DMS153 treated with DMSO at 0.1 percent for 48 hours (cell line): ENCODE data around the gene ADA.

Experiments used
- DNase-seq: peaks from one replicate; lab custom pipeline; 2025; ENCODE audit not compliant: unreplicated experiment; lab: John Stamatoyannopoulos, UW

The ADA gene

DNA sequence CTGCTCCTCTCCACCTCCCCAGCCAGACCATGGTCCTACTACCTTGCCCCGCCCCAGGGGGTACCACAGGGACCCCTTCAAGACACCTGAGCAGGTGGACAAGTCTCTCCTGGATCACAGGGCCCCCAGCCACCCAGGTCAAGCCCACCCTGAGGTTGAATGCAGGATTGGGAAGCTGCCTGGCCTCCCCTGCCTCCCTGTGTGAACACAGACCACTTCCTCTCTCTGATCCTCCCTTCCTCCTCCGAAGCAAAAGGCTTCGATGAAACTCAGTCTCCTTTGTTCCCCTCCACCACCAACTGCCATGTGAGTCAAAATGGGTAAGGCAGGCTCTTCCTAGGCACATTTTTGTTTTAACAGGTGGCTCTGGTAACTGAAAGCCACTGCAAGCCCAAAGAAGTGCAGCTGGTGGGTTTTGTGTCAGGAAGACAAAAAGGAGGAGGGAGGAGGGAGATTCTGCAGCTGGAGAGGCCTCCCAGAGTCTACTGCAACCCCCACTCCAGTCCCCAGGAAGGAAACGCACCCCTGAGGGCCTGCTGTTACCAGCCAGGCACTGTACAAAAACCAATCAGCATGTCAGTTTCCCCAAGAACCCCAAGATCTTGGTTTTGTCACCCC lies 5.4 kb downstream of the ADA start:
- DNase-seq = no peak

DNA sequence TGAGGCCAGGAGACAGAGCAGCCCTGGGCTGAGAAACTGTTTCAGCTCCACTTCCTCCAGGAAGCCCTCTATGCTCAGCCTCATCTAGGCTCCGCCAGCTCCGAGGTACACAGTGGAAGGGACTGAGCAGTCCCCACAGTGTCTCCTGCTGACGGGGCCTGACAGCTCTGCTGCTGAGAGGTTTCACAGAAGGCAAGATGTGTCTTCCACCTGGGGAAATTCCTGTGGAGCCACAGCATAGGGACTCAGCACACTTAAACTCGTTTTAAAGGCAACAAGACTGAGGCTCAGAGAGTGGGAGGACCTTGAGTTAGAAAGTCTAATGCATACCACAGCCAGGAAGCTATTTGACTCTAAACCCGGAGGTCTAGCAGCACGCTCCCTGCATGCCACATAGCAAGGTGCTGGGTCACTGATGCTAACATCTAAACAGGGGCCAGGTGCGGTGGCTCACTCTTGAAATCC lies 6.8 kb downstream of the ADA start:
- no peak for DNase-seq

DNA sequence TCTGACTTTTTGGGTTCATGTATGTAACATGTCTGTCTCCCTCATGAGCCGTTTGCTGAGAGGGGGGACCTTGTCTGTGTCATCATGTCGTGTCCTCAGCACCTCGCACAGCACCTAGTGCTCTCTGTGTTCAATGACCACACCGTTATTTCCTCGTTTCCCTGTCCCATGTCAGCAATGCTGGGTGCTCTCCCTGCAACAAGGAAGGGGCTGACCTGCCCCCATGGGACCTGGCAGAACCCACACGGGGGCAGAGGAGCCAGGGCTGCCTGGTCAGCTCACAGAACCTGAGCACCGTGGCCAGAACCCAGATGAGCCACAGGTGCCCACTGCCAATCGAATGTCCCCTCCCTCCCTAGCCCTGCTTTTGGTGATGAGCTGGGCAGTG lies 7.3 kb downstream of the ADA start:
- DNase-seq = no peak

DNA sequence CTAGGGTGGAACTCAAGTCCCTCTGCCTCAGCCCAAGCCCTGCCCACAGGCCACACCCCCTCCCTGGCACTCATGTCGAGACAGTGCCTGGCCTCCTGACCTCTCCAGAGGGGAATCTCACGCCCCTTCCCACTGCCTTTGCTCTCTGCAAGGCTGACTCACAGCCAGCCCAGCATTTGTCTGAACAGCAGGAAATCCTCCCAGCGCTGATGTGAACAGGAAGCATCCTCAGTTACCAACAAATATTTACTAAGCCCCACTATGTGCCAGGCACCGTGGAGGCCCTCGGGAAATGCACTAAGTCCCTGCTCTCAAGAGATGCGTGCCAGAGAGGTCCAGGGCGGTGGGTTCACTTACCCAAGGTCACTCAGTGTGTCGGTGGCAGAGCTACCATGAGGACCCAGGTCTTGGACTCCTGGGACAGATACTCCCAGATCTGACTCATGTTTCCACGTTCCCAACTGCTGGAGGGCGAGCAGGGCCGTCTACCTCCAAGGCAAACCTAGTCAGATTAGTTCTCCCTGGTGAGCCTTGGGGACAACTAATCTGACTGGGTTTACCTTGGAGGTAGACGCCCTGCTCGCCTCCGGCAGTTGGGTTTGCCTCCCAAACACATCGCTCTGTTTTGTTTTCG lies 7.8 kb downstream of the ADA start:
- DNase-seq = no peak

DNA sequence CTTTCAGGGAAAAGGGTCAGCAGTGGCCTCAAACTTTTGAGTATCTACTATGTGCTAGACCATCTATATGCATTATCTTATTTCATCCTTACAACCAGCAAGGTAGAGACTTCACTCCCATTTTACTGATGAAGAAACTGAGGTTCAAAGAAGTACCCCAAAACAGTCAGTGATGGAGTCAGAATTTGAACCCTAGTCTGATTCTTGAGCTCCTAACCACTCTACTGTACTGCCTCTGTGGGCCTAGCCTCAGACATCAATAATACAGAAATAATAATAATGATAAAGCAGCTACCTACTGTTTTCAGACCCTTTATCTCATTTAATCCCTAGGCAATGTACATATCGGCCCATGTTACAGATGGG lies 8.4 kb downstream of the ADA start:
- no peak for DNase-seq

DNA sequence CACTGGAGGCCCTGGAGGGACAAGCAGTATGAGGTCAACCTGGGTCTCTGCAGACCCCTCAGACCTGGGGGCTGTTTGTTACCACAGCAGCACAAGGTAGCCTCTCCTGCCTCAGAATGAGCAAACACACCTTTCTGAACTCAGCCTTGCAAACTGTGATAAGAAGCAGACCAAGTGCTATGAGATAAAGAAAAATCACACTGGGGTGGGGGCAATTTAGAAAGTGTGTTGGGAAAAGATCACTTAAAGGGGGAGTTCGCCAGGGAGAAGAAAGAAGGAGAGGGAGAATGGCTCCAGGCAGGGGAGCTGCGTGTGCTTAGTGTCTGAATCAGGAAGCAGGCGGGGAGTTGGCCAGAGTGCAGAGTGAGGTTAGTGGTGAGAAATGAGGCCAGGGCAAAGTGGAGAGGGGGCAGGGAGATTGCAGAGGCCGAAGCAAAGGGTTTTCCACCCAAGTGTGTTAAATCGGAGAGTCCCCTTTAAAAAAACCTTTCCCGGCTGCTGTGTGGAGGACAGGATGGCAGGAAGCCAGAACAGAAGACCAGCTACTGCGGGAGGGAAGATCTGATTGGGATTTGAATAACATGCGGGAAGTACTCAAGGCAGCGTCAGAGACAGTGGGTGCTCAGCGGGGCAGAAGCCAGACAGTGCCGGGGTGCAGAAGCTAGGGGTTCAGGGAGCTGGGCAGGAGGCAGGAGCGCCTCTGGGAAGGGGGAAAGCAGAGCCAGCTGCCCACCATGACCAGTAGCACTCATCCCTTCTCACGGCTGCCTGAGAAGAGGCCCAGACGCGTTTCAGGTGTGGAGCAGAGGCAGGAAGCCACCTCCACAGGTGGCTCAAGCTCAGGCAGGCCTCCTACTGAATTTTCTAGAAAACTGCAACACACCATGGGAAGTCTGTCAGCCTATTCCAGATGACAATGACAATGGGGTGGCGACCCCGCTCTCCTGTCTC lies 9.0 kb downstream of the ADA start:
- DNase-seq = peak; percentile 71

DNA sequence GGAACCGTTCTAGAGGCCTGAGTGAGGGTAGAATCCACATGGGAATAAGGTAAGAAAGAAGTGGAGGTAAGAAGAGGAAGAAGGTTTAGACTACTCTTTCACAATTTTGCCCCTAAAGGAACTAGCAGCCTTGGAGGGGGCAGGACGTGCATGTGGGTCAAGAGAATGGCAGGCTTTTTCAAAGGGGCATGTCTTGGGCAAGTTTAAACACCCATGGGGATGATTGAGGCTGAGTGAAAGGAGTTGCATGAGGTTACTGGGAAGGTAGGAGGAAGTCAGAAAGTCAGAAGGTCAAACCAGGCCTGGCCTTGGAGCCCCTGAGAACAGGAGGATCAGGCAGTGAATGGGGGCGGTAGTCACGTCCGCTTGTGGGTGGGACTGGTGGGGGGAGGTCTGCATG lies 10.2 kb downstream of the ADA start:
- no peak for DNase-seq

DNA sequence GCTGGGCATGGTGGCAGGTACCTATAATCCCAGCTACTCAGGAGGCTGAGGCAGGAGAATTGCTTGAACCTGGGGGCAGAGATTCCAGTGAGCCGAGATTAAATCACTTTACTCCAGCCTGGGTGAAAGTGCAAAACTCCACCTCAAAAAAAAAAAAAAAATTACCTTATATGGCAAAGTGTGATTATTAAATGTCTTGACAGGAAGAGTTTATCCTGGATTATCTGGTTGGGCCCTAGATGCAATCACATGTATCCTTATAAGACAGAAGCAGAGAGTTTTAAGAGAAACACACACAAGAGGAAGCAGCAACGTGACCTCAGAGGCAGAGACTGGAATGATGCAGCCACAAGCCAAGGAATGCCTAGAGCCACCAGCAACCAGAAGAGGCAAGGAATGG lies 11.0 kb downstream of the ADA start:
- DNase-seq = no peak

DNA sequence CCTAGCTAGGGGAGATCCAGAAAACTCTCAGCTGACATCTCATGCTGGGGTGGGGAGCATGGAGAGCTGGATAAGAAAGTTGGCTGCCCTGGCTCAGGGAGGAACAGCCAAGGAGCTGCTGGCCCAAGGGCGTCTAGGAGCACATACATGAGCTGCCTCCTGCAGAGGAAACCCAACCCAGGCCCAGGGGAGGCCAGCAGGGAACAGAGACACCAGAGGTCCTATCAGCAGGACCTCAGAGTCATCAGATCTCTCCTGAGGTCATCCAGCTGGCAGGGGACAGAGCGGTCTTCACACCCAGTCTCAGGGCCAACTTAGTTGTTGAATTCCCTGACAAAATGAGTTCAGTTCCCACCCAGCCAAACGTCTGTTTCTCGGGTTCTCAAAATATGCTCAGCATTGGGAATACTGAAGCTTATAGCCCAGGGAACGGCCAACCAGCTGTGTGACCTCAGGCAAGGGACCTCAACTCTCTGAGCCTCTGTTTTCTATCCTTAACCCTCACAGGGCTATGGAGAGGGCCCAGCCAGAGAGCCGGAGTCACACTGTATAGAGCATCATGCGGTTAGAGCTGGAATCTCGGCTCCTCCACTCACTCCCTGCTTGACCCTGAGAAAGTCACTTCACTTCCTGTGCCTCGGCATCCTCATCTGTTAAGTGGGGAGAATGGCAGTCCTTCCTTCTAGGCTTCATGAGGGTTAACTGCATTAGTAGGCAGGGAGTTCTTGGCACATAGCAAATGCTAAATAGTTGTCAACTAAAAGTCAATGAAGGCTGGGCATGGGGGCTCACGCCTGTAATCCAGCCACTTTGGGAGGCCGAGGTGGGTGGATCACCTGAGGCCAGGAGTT lies 13.8 kb downstream of the ADA start:
- DNase-seq = no peak

DNA sequence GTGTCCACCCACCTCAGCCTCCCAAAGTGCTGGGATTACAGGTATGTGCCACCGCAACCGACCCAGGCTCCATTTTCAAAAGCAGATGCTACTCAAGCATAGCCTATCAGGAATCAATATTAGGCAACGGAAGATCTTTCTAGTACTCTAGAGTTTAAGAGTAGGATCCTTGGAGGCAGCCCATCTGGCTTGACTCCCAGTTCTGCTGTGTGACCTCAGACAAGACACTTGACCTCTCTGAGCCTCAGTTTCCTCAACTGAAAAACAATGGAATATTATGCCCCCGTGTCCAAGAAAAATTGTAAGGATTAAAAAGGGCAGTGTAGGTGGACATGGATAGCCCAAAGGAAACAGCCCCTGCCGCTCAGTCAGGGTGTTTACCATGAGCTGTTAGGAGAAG lies 14.5 kb downstream of the ADA start:
- no peak for DNase-seq

DNA sequence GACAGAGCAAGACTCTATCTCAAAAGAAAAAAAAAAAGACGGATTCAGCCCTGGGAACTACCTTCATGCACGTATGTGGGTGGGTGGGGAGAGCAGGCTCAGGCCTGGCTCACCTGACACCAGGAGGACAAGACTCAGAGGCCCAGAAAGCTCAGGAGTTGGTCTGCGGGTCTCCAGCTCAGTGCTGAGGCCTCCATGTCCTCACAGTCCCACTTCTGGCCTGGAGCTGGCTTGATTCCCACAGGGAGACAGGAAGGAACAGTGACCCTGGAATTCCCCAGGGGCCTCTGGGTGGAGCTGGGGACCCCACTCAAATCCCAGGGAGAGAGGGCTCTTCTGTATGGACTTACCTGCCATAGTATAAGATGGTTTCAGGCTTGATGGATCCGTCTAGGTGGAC lies 15.6 kb downstream of the ADA start:
- DNase-seq = no peak

DNA sequence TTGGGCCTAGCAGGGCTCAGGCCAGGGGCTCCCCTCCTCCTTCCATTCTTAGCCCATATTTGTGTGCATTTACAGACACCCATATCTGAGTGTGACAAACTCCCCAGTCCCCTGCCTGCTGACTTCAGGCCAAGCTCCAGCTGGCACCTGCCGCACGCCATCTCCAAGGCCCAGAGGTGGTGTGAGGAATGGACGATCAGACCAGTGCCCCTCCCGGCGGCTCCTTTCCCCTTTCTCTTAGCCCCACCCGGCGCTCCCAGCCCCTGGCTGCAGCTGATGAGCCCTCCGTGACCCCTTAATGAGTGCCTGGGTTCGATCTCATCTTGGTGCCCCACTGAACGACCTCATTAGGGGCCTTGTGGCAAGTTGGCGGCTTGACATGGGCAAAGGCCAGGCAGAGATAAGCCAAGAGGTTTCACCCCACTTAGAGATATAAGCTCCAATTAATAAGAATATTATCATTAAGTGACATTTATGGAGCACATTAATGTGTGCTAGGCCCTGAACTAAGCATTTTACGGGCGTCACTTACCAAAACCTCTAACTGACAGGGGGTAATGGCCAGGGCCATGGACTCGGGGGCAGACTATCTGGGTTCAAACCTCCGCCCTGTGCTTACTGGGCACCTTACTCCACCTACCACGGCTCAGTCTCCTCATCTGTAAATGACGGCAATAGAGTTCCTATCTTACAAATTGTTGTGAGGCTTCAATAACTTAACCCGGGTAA lies 17.5 kb downstream of the ADA start:
- no peak for DNase-seq

DNA sequence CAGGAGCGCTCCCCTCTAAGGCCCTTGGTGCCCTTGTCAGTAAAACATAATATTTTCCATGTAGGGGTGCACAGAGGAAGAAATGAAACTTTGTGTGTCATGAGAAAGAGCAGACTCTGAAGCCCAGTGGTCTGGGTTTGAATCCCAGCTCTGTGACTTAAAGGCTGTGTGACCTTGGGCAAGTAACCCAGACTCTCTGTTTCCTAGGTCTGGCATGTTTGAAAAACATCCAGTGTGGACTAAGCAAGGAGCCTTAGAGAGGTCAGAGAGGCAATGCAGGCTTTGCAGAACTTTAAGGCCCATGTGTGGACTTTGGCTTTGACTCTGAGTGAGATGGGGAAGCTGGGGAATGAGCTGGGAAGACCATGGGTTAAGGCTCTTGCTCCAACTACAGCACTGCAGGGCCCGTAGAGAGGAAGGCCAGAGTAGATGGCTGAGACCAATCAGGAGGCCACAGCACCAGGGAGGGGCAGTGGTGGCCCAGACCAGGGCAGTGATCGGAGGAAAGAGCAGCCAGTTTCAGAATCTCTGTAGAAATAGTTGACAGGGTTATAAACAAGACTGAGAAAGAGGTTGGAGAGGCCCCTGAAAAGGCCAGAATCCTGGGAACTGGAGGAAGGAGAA lies 18.2 kb downstream of the ADA start:
- DNase-seq = no peak

DNA sequence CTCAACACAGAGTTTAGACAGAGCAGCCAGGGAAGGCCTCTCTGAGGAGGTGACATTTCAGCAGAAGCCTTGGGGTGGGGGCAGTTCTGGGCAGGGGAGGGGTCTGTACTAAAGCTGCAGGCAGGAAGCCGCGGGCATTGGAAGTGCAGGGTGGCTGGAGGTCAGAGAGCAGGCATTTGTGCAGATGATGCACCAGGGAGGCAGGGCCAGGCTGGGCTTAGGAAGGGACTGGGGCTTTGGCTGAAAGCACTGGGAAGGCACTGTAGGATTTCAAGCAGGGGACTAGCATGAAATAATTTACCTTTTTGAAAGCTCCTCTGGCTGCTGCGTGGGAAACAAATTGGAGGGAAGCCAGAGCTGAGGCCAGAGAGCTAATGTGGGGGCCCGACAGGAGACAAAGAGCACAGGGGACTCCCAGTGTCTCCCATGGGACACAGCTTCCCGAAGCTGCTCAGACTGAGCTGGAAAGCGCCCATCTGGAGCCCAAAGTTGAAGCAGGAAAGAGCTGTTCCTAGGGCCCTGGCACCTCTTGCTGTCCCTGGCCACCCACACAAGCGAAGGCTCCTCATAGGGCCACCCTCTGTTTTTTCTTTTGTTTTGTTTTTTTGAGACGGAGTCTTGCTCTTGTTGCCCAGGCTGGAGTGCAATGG lies 19.3 kb downstream of the ADA start:
- no peak for DNase-seq

DNA sequence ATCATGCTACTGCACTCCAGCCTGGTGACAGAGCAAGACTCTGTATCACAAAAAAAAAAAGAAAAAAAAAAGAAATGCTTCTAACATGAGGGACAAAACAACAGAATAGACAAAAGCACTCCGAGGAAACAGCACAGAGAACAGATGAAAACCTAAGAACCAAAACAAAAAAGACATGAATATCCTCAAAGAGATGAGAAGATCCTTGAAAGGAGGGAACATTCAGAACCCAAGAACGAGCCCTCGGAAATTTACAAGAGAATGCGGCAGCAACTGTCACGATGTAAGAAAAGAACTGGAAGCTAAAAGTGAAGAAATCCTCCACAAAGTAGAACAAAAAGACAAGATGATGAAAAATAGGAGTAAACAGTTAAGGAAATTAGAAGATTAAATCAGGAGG lies 21.2 kb downstream of the ADA start:
- DNase-seq = no peak

DNA sequence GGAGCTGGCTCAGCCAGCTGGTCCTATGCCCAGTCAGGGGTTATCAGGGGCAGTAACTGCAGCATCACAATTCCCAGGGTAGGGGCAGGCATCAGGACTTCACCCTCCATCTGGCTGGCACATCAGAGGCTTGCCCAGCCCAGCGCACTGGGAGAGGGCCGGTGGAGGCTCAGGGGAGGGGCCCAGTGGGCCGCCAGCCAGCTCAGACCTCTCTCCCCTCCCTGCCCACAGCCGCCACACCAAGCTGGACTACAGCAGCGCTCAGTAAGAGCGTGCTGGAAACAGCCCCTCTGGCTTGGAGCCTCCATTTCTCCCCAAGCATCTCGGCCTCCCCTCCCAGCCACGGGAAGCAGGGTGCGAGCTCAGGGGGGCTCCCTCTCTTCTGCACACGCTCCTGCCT lies 22.0 kb downstream of the ADA start:
- no peak for DNase-seq

DNA sequence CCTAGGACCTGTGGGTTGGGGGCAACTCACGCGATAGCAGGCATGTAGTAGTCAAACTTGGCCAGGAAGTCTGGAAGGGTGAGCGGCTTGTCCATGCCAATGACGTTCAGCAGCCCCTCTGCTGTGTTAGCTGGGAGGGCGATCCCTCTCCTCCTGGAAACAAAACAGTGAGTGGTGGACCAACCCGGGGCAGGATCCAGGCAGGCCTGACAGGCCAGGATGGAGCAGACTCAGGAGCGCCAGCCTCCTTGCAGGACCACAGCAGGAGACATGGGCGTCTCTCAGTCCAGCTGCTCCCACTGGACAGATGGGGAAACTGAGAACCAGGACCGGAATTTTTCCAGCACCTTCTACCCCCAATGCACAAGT lies 22.5 kb downstream of the ADA start:
- no peak for DNase-seq

DNA sequence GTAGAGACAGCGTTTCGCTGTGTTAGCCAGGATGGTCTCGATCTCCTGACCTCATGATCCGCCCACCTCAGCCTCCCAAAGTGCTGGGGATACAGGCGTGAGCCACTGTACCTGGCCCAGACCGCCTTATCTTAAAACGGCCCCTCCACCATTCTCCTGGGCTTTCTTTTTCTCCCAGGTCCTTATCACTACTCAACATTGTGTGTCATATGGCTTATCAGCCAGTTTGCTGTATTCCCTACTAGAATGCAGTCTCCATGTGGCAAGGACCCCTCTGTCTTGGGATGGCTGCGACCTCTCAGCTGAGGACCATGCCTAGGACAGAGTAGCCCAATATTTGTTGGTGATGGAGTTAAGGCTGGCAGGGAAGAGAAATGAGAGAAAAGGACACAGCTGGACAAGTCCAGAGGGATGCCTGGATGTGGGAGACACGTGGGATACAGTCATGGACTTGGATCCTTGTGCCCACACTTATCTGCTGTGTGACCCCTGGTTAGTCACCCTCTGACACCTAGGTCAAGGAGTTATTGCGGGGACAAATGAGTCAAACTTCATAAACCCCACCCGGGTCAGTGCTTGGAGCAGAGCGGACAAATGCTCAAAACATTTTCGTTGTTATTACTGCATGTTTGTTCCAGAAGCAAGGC lies 24.0 kb downstream of the ADA start:
- no peak for DNase-seq

DNA sequence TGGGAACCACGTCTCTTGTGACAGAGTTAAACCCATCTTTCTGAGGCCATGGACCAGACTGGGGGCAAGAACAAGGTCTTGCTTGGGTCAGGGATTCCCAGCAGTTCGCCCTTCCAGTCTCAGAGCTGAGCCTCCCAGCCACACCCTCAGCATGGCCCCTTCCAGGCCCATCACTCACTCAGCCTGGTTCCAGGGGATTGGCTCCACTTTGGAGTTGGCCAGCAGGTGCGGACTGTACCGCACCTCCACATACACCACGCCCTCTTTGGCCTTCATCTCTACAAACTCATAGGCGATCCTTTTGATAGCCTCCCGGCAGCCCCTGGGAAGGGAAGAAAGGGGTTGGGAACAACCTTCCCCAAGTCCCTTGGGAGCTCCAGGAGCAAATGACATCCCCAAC lies 25.2 kb downstream of the ADA start:
- DNase-seq = no peak
